GM12801 (cell line): ENCODE results near the gene NPAS2.

Experiments used
- CTCF ChIP-seq: IDR thresholded peaks from one replicate; pipeline ENCODE4 v1.5.1; 2011; ENCODE audit warnings: control low read depth; ENCODE audit not compliant: insufficient read length; ENCODE audit errors: extremely low read depth

The NPAS2 gene

GRCh38 chr2:100817388-100817985 lies 2.5 kb upstream of the NPAS2 start:
- no peak for TF ChIP-seq CTCF

GRCh38 chr2:100818003-100818605 lies 1.8 kb upstream of the NPAS2 start:
- no peak for TF ChIP-seq CTCF

- TF ChIP-seq CTCF = no peak
These were observed 1.2 kb upstream of the NPAS2 start for GRCh38 chr2:100818606-100819369.

- TF ChIP-seq CTCF = no peak
These were observed 259 bp downstream of the NPAS2 start for GRCh38 chr2:100820273-100820522.

GRCh38 chr2:100820523-100821254 lies 750 bp downstream of the NPAS2 start:
- TF ChIP-seq CTCF = no peak

GRCh38 chr2:100821255-100821910 lies 1.4 kb downstream of the NPAS2 start:
- TF ChIP-seq CTCF = no peak

- TF ChIP-seq CTCF = no peak
These were observed 1.9 kb downstream of the NPAS2 start for GRCh38 chr2:100821911-100822265.
